GM21515 (cell line): ENCODE results near the gene TMA7B.

Source experiments
- ATAC-seq: cut with Tn5 transposase; IDR thresholded peaks from one replicate; pipeline ENCODE4 v1.9.1; 2021; ENCODE audit not compliant: unreplicated experiment

Gene TMA7B

GRCh38 chr22:39997939-39998726, 37.9 kb downstream of the TMA7B start:
- ATAC-seq: no peak

DNA sequence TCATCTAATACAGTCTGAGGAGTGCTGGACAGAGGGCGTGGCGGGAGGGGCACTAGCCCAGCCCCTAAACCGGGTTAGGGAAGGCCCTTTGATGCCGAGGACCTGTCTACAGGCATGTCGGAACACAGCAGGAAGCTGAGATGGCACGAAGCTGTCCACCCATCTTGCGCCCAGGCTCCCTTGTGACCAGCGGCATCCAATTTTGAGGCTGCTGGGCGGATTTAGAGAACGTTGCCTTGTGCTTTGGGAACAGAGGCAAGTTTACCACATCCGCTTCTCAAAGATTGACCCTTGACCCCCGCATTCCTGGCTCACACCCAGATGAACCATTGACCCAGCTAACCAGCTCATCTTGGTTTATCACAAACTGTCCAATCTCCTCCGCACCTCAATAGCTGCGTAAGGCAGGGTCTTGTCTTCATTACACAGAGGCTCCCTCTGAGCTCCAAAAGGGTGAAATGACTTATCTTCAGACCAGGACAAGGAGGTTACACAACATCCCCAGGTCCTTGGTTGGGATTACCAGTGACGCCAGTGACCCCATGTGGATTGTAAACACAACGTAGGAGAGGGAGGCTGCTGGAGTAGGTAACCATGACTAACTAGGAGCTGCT, 39.1 kb downstream of the TMA7B start:
- no peak for ATAC-seq

DNA sequence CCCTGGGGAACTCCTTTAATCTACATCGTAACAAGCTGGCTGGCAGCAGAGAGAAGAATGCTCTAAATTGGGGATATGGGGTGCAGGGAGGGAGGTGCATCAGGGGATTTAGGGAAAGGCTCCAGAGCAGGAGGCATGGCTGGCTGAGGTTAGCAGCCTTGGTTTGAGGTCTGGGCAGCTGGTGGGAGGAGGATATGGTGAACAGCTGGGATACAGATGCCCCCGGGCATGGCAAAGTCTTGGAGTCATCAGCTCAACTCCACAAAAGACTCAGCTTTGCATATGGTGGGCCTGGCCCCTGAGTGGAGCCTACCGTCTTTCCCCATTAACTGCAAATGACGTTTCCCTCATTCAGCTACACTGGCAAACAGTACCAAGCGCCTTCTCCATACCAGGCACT, 40.0 kb downstream of the TMA7B start:
- ATAC-seq: no peak

DNA sequence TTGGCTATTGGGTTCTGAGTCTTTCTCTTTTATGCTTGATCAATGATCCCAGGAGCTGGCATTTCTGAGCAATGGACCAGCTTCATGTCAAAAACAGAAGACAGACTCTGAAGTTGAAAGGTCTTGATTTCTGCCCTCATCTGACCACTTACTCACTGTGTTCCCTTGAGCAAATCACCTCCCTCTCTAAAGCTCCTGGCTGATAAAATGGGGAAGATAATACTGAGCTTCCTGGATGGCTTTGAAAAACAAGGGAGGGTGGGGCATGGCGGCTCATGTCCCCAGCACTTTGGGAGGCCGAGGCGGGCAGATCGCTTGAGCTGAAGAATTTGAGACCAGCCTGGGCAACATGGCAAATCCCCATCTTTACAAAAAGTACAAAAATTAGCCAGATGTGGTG, 40.9 kb downstream of the TMA7B start:
- ATAC-seq: no peak

GRCh38 chr22:40001800-40002577, 41.8 kb downstream of the TMA7B start:
- no peak for ATAC-seq

DNA sequence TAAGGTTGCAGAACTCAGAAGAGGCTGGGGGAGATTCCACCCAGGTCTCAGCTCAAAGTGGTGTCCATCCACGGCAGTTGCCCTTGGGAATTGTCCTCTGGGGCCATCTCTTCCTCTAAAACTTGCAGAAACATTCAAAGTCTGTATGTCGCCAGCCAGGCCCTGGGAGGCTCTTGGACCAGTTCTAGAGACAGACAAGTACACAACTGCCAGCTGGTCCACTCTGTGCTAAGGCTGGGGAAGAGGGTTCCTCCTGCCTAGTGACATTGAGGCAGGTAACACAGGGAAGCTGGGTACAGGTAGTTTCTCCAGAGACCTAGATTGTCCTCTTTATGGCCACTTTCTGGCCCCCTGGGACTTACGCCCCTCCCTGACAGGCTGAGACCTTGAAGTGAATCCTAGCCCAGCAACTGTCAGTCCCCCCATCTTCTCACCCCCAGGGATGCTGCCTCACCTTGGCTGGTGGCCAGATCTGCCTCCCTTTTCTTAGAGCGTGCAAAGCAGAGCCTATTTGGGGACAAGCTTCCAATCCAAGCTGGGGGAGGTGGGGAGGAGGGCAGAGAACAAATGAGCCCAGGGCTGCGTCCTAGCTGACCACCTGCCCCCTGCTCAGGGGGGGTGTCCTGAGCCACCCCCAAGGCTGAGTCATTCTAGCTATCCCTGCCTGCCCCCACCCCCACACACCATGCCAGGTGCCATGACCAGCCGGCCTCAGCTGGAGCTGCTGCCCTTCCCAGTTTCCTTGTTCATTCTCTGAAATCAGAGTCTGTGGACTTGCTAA, 42.9 kb downstream of the TMA7B start:
- no peak for ATAC-seq

DNA sequence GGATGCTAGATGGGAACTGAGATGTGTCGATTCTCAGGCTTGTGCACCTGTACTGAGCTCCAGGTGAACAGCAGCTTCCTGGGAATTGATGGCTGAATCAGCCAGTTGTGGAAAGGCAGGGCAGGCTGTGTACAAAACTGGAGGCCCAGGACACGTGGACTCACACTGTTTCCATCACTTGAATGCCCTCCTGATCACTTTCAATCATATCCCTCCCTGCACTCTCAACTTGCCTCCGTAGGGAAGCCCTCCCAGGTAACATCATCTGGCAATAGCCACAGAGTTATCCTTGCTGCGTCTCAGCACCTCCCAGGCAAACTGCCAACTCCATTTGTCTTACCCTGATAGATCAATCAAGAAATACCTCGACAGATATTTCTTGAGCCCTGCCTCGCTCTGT, 44.6 kb downstream of the TMA7B start:
- no peak for ATAC-seq

DNA sequence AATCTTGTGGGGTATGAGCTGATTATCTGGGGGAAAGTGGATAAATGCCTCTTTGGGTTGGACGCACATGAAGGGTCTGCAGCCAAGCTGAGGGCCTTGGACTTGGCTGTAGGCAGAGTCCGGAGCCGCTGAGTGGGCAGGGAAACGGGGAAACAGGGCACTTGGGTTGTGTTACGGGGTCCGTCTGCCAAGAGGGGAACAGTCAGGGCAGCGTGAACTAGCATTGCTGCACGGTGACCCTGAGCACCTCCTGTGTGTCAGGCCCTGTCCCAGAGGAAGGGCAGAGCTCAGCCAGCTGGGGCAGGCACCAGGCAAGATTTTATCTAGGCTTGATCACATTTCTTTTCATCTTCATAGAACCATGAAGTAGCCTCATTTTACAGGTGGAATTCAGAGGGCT, 46.4 kb downstream of the TMA7B start:
- no peak for ATAC-seq

GRCh38 chr22:40007853-40008710, 47.9 kb downstream of the TMA7B start:
- ATAC-seq: no peak

DNA sequence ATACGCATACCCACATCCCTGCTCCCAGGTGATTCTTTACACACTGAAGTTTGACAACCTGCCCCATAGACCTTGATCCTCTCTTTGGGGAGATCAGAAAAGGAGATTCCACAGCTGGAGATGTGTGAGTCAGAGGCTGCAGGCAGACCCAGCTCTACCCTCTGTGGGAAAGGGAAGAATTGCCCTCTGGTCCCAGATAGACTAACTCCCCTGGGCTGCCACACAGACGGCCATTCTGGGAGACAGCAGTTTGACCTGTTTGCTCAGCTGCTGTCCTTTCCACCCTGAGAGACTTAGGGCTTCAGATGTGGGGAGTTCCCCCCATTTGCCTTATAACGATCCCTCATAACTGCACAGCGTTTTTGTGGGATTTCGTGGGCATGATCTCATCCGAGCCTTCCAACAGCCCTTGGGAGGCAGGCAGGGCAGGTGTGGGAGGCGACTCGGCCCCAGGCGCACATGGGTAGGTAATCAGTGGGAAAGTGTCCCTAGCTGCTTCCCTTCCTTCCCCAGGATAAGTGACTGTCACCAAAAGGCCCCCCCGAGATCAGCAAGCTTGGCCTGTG, 48.6 kb downstream of the TMA7B start:
- no peak for ATAC-seq

DNA sequence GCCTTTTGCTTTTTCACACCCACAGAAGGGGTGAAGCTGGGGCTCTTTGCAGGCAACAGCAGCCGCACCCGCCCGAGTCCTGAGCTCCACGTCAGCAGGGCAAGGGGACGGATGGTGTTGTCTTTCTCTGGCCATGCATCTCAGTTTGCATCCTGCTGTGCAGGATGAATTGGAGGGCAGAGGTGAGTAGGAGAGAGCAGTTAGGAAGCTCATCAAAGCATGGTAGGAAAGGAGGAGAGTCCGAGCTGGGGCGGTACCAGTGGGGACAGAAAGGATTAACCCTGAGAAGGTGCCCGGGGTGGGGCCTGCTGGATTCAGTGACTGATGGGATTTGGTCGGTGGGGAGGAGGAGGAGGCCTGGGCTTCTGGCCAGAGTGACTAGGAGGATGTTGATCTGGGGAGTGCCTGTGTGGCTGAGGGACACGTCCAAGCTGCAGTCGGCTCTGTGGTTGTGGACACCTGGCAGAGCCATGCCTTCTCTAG, 49.1 kb downstream of the TMA7B start:
- ATAC-seq: no peak

GRCh38 chr22:40009951-40010671, 49.9 kb downstream of the TMA7B start:
- ATAC-seq: no peak

DNA sequence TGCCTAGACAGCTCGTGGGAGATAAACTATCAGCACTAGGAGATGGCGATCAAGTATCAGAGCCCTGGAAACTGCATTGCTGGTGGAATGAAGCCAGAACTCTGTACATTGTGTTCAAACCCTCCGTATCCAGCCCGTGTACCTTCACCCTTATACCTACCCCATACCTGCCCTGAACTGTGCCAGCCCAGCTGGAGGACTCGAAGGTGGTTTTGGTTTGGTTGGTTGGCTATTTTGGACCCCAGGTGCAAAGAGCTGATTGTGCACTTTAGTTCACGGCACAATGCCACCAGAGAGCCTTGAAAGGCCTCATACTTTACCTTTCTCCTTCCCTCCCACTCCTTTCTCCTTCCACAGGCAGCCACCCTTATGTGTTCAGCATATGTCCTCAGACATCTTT, 50.5 kb downstream of the TMA7B start:
- no peak for ATAC-seq
